Adipose tissue (tissue), 3 donors: ENCODE results near the gene RSPRY1. TPM values are rescaled to one million over a fixed set of nuclear protein-coding genes. Genes with fewer than 3 reads are reported as not detected.

Experiments
- H3K27ac ChIP-seq: one replicate; pipeline ENCODE4 v1.5.1; 2013; ENCODE audit warnings: low read depth, low read length
- WGBS, 3 donors: extraction: QIAGEN DNeasy Blood & Tissue Kit; methylation state at CpG; one replicate each; pipeline ENCODE4 v1.1.7; 2013; 5-methylcytosine and 5-hydroxymethylcytosine counted together
- polyA plus RNA-seq, 3 donors: library from polyadenylated mRNA; stranded (reverse); fragments of 200-250 nt; gene quantifications; one replicate each; pipeline ENCODE4 v1.2.3, GENCODE V29; 2013
- donor health status: healthy with polysubstance abuse.
- donor health status: Bipolar disorder and iron deficiency.
- donor health status: healthy.

Gene RSPRY1
- 10 to 100 TPM in 1 of 3 donors, 1 to 10 TPM in 2; 8.7 to 12.3 (median 9.2) TPM for polyA plus RNA-seq

- peak within 1 kb of the TSS; percentile 94 for H3K27ac ChIP-seq
- 0% methylated on average over 63 to 64 of the region's 64 CpGs for WGBS, 3 donors
These were observed at the start of gene RSPRY1, which contains the start of gene PSME3IP1 for GRCh38 chr16:57185945-57186871. Gene RSPRY1 (plus strand): TSS chr16:57186329. CDS start chr16:57204659, 18,330 bp downstream. Gene PSME3IP1 (minus strand): TSS chr16:57186039. CDS start chr16:57173854, 12,185 bp downstream.

GRCh38 chr16:57137043-57137442 lies 49.1 kb upstream of the RSPRY1 start:
- no peak overlapping the region for H3K27ac ChIP-seq
- 71 to 84% (median 76%) methylated on average over 14 of the region's 14 CpGs for WGBS, 3 donors

- H3K27ac ChIP-seq = no peak overlapping the region
- 77 to 81% (median 80%) methylated on average over 10 of the region's 10 CpGs for WGBS, 3 donors
These were observed 48.4 kb upstream of the RSPRY1 start for GRCh38 chr16:57137566-57138273.

- WGBS, 3 donors = 81 to 86% (median 86%) methylated on average over 10 of the region's 10 CpGs
These were observed 47.7 kb upstream of the RSPRY1 start for GRCh38 chr16:57138281-57138935.

GRCh38 chr16:57140931-57141668 lies 45.0 kb upstream of the RSPRY1 start:
- no peak overlapping the region for H3K27ac ChIP-seq
- WGBS, 3 donors = 86 to 89% (median 89%) methylated on average over 7 of the region's 7 CpGs

More at GRCh38 chr16:57138281-57138935, 47.7 kb upstream of the RSPRY1 start:
- no peak overlapping the region for H3K27ac ChIP-seq

- 48 to 84% (median 63%) methylated on average over 16 of the region's 16 CpGs for WGBS, 3 donors
- no peak overlapping the region for H3K27ac ChIP-seq
These were observed 44.1 kb upstream of the RSPRY1 start for GRCh38 chr16:57141822-57142631.

GRCh38 chr16:57143149-57143921 lies 42.8 kb upstream of the RSPRY1 start:
- H3K27ac ChIP-seq = no peak overlapping the region
- WGBS, 3 donors = 78 to 85% (median 82%) methylated on average over 14 of the region's 14 CpGs

GRCh38 chr16:57144027-57144426 lies 42.1 kb upstream of the RSPRY1 start:
- H3K27ac ChIP-seq = no peak overlapping the region
- WGBS, 3 donors = 90 to 96% (median 94%) methylated on average over 2 of the region's 2 CpGs

- WGBS, 3 donors = 73 to 77% (median 75%) methylated on average over 14 of the region's 14 CpGs
- H3K27ac ChIP-seq = no peak overlapping the region
These were observed 40.8 kb upstream of the RSPRY1 start for GRCh38 chr16:57145046-57146021.

- 73 to 88% (median 76%) methylated on average over 24 of the region's 24 CpGs for WGBS, 3 donors
- no peak overlapping the region for H3K27ac ChIP-seq
These were observed 40.0 kb upstream of the RSPRY1 start for GRCh38 chr16:57146040-57146647.

- 91 to 96% (median 96%) methylated on average over 5 of the region's 5 CpGs for WGBS, 3 donors
- no peak overlapping the region for H3K27ac ChIP-seq
These were observed 39.4 kb upstream of the RSPRY1 start for GRCh38 chr16:57146735-57147134.

GRCh38 chr16:57147381-57148221 lies 38.5 kb upstream of the RSPRY1 start:
- no peak overlapping the region for H3K27ac ChIP-seq
- 23 to 46% (median 23%) methylated on average over 14 of the region's 14 CpGs for WGBS, 3 donors

- no peak overlapping the region for H3K27ac ChIP-seq
- WGBS, 3 donors = 89 to 93% (median 92%) methylated on average over 6 of the region's 6 CpGs
These were observed 37.6 kb upstream of the RSPRY1 start for GRCh38 chr16:57148481-57148880.

GRCh38 chr16:57149391-57149790 lies 36.7 kb upstream of the RSPRY1 start:
- 93 to 95% (median 94%) methylated on average over 10 of the region's 10 CpGs for WGBS, 3 donors
- no peak overlapping the region for H3K27ac ChIP-seq
